GM12878 (cell line): Measurements from ENCODE around the gene NR1H4. TPM values are rescaled to one million over a fixed set of nuclear protein-coding genes. Genes with fewer than 3 reads are reported as not detected.

Source experiments
- ATAC-seq: fragments of 200-7000 bp; cut with Tn5 transposase; 3 replicates; pipeline ENCODE4 v1.9.1; 2020; ENCODE audit warnings: mild to moderate bottlenecking, moderate library complexity
- BruUV-seq: library from RNA; stranded (reverse); fragments of 400-500 nt; replicated peaks from 2 replicates; lab custom pipeline; 2021; lab: Mats Ljungman, UMichigan
- CTCF ChIA-PET: fragments of 300-600 bp; sonication (Branson Sonifier 250); formaldehyde crosslinking; extraction: SDS; loops from one replicate; lab custom pipeline; 2021; ENCODE audit warnings: inconsistent platforms; lab: Yijun Ruan, JAX
- POLR2A ChIA-PET: fragments of 350-600 bp; formaldehyde crosslinking; extraction: SDS; loops from one replicate; lab custom pipeline; 2021; ENCODE audit warnings: inconsistent platforms; lab: Charles Lee
- RAD21 ChIA-PET: fragments of 300-600 bp; sonication (Branson Sonifier 250); formaldehyde crosslinking; loops from one replicate; lab custom pipeline; 2023; ENCODE audit warnings: antibody characterized with exemption; ENCODE audit not compliant: unreplicated experiment; lab: Charles Lee
- SMC1A ChIA-PET: fragments of 300-600 bp; sonication (Branson Sonifier 250); formaldehyde crosslinking; loops from one replicate; lab custom pipeline; 2023; ENCODE audit not compliant: unreplicated experiment, uncharacterized antibody; lab: Charles Lee
- DNase-seq: peaks from one replicate; pipeline ENCODE4 v3.0.0-alpha.2; 2011; ENCODE audit warnings: low read depth, low spot score
- FAIRE-seq: peaks from 3 replicates; lab custom pipeline; 2011; peaks lifted over from hg19 to GRCh38; lab: Jason Lieb, UNC
- H2AFZ ChIP-seq: 2 replicates; pipeline ENCODE4 v1.6.0; 2011; ENCODE audit warnings: low read depth, low read length, control low read depth; ENCODE audit not compliant: control insufficient read depth
- H3K27ac ChIP-seq: 2 replicates; pipeline ENCODE4 v1.5.1; 2011; ENCODE audit warnings: control low read depth; ENCODE audit not compliant: control insufficient read depth, insufficient read depth
- H3K27me3 ChIP-seq, 2 experiments: replicated peaks in 1 of 2; 2 replicates each; pipeline versions ENCODE4 v1.6.0 to v1.6.1; 2011; ENCODE audit warnings: low read length in 1 of 2; ENCODE audit not compliant: control insufficient read depth in 2 of 2, insufficient read depth in 2 of 2
- H3K36me3 ChIP-seq, 2 experiments: 2 replicates each; pipeline ENCODE4 v1.5.1; 2011; ENCODE audit warnings: low read length in 1 of 2; ENCODE audit not compliant: control insufficient read depth in 2 of 2, insufficient read depth in 2 of 2
- H3K4me1 ChIP-seq: 2 replicates; pipeline ENCODE4 v1.6.1; 2011; ENCODE audit warnings: mild to moderate bottlenecking, low read length, moderate library complexity, mixed read lengths; ENCODE audit not compliant: control insufficient read depth, insufficient read depth
- H3K4me2 ChIP-seq: 2 replicates; pipeline ENCODE4 v1.6.0; 2011; ENCODE audit warnings: control low read depth; ENCODE audit not compliant: control insufficient read depth, insufficient read depth
- H3K4me3 ChIP-seq: fragments of 200-600 bp; sonication (generic); 2 replicates; pipeline ENCODE4 v1.5.1; 2016
- H3K79me2 ChIP-seq: 2 replicates; pipeline ENCODE4 v1.6.0; 2011; ENCODE audit warnings: low read length; ENCODE audit not compliant: control insufficient read depth, insufficient read depth
- H3K9ac ChIP-seq: 2 replicates; pipeline ENCODE4 v1.8.0; 2011; ENCODE audit warnings: low read length, control low read depth, mixed read lengths; ENCODE audit not compliant: control insufficient read depth, insufficient read depth
- H3K9me3 ChIP-seq: replicated peaks from 3 replicates; pipeline ENCODE4 v1.5.1; 2011; ENCODE audit warnings: mild to moderate bottlenecking, low read length; ENCODE audit not compliant: control insufficient read depth, insufficient read depth
- H4K20me1 ChIP-seq: 2 replicates; pipeline ENCODE4 v1.6.0; 2011; ENCODE audit not compliant: control insufficient read depth, insufficient read depth
- ASH2L ChIP-seq: fragments of 300-600, 200-600 bp; sonication (generic); IDR thresholded peaks from 2 replicates; pipeline ENCODE4 v1.6.1; 2017; ENCODE audit warnings: low read depth, mild to moderate bottlenecking, borderline replicate concordance
- CBX3 ChIP-seq: fragments of 200-600 bp; sonication (generic); IDR thresholded peaks from 2 replicates; pipeline ENCODE4 v1.6.1; 2016; ENCODE audit warnings: low read depth, borderline replicate concordance
- CREB1 ChIP-seq: IDR thresholded peaks from 2 replicates; pipeline ENCODE4 v1.6.1; 2012; ENCODE audit warnings: low read depth, mild to moderate bottlenecking, inconsistent platforms
- EGR1 ChIP-seq, 2 experiments: IDR thresholded peaks; 1 replicate in 1 of 2; 2 replicates in 1 of 2; pipeline ENCODE4 v1.6.1; 2011 to 2012; ENCODE audit warnings: low read depth in 2 of 2, low read length in 2 of 2, borderline replicate concordance in 1 of 2, mild to moderate bottlenecking in 1 of 2, moderate library complexity in 1 of 2
- EP300 ChIP-seq, 2 experiments: fragments of 150-350 bp in 1 of 2; IDR thresholded peaks; 2 replicates each; pipeline ENCODE4 v1.6.1; 2011 to 2012; ENCODE audit warnings: low read depth in 2 of 2, low read length in 2 of 2, borderline replicate concordance in 1 of 2, improper control_type of control experiment in 1 of 2, inconsistent platforms in 1 of 2; ENCODE audit not compliant: control insufficient read depth in 1 of 2
- JUNB ChIP-seq: IDR thresholded peaks from 2 replicates; pipeline ENCODE4 v1.6.1; 2016; ENCODE audit warnings: antibody characterized with exemption, mild to moderate bottlenecking
- NKRF ChIP-seq: fragments of 450-650 bp; conservative IDR thresholded peaks from 2 replicates; pipeline ENCODE4 v1.6.1; 2017; ENCODE audit warnings: mild to moderate bottlenecking, moderate library complexity
- PAX5 ChIP-seq: IDR thresholded peaks from 2 replicates; pipeline ENCODE4 v1.6.1; 2011; ENCODE audit warnings: low read depth, low read length, borderline replicate concordance
- SRF ChIP-seq, 2 experiments: IDR thresholded peaks; 2 replicates each; pipeline ENCODE4 v1.6.1; 2011; ENCODE audit warnings: low read depth in 2 of 2, low read length in 2 of 2, mild to moderate bottlenecking in 1 of 2, moderate library complexity in 1 of 2
- ZNF217 ChIP-seq: fragments of 450-650 bp; IDR thresholded peaks from 2 replicates; pipeline ENCODE4 v1.6.1; 2017; ENCODE audit warnings: antibody characterized with exemption, mild to moderate bottlenecking
- WGBS: methylation state at CpG from one replicate; pipeline ENCODE4 v1.1.6; 2016; ENCODE audit warnings: low lambda C conversion rate; ENCODE audit not compliant: insufficient replicate concordance, insufficient coverage; ENCODE audit errors: missing lambda C conversion rate; 5-methylcytosine and 5-hydroxymethylcytosine counted together
- in situ Hi-C: fragments of 300-500 bp; cut with MboI; formaldehyde crosslinking; loops from 9 replicates; pipeline ENCODE4 v1.14.3; 2018; ENCODE audit warnings: mixed read lengths
- intact Hi-C: fragments of 100-400 bp; cut with micrococcal nuclease; formaldehyde crosslinking; loops from one replicate; pipeline ENCODE4 v1.14.2; 2022; ENCODE audit not compliant: unreplicated experiment
- polyA plus RNA-seq, 11 experiments: library from polyadenylated mRNA; depleted of rRNA in 4 of 11; unstranded in 6 of 11; stranded (reverse) in 5 of 11; fragments of >200 nt; fragmentation: Nextera tagmentation in 4 of 11; fragmentation: Illumina TruSeq in 1 of 11; extraction: Ambion mirVana in 4 of 11; extraction: Trizol in 1 of 11; gene quantifications; 1 replicate in 1 of 11; 2 replicates in 10 of 11; pipeline versions ENCODE4 v1.2.1 to v1.2.3, GENCODE V29; 2011 to 2016; ENCODE audit warnings: inconsistent platforms in 2 of 11, missing spikeins in 2 of 11, low read depth in 1 of 11
- total RNA-seq, 4 experiments: library from RNA; depleted of rRNA in 3 of 4; stranded (reverse); fragments of >200 nt in 3 of 4; fragmentation: Illumina TruSeq in 1 of 4; extraction: Trizol in 1 of 4; gene quantifications; 2 replicates each; pipeline versions ENCODE4 v1.2.1 to v1.2.3, GENCODE V29; 2013 to 2021
- TF ChIP-seq, protein P1 (sequence below): fragments of 450-650 bp; formaldehyde crosslinking; IDR thresholded peaks from 2 replicates; pipeline ENCODE4 v1.4.0; 2020; ENCODE audit warnings: mild to moderate bottlenecking, moderate library complexity
- TF ChIP-seq, protein P2 (sequence below): IDR thresholded peaks from 2 replicates; pipeline ENCODE4 v1.6.1; 2012; ENCODE audit warnings: mild to moderate bottlenecking, low read depth, low read length

Gene NR1H4
- total and polyA plus RNA-seq, 10 of the 15 experiments (the other 5 are each of a cell fraction or from before 2014, with no cell fraction given), result 0.04 TPM; not detected in 9

- Histone ChIP-seq H3K27me3 (no peaks in the 10 kb centered on the region), H3K9me3 (no peaks in the 10 kb centered on the region), H3K9ac (no peak overlapping the region), H3K36me3 (no peaks in the 10 kb centered on the region), H3K4me1 (no peaks in the 10 kb centered on the region), H3K27ac (no peak overlapping the region), H3K4me2 (no peak overlapping the region), H3K4me3 (no peak overlapping the region)
- in situ Hi-C loops, result no loop called here
- intact Hi-C loops, result no loop called here
- ChIA-PET SMC1A (no interaction called here), POLR2A (interaction anchor here (0.6 to 0.7 kb wide), 2 partner anchors 29 to 1651 kb away, joined by 3 to 5 read pairs; no protein-coding TSS in a partner anchor)
- TF ChIP-seq, protein P1, sequence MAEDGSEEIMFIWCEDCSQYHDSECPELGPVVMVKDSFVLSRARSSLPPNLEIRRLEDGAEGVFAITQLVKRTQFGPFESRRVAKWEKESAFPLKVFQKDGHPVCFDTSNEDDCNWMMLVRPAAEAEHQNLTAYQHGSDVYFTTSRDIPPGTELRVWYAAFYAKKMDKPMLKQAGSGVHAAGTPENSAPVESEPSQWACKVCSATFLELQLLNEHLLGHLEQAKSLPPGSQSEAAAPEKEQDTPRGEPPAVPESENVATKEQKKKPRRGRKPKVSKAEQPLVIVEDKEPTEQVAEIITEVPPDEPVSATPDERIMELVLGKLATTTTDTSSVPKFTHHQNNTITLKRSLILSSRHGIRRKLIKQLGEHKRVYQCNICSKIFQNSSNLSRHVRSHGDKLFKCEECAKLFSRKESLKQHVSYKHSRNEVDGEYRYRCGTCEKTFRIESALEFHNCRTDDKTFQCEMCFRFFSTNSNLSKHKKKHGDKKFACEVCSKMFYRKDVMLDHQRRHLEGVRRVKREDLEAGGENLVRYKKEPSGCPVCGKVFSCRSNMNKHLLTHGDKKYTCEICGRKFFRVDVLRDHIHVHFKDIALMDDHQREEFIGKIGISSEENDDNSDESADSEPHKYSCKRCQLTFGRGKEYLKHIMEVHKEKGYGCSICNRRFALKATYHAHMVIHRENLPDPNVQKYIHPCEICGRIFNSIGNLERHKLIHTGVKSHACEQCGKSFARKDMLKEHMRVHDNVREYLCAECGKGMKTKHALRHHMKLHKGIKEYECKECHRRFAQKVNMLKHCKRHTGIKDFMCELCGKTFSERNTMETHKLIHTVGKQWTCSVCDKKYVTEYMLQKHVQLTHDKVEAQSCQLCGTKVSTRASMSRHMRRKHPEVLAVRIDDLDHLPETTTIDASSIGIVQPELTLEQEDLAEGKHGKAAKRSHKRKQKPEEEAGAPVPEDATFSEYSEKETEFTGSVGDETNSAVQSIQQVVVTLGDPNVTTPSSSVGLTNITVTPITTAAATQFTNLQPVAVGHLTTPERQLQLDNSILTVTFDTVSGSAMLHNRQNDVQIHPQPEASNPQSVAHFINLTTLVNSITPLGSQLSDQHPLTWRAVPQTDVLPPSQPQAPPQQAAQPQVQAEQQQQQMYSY, result no peak
- TF ChIP-seq, protein P2, sequence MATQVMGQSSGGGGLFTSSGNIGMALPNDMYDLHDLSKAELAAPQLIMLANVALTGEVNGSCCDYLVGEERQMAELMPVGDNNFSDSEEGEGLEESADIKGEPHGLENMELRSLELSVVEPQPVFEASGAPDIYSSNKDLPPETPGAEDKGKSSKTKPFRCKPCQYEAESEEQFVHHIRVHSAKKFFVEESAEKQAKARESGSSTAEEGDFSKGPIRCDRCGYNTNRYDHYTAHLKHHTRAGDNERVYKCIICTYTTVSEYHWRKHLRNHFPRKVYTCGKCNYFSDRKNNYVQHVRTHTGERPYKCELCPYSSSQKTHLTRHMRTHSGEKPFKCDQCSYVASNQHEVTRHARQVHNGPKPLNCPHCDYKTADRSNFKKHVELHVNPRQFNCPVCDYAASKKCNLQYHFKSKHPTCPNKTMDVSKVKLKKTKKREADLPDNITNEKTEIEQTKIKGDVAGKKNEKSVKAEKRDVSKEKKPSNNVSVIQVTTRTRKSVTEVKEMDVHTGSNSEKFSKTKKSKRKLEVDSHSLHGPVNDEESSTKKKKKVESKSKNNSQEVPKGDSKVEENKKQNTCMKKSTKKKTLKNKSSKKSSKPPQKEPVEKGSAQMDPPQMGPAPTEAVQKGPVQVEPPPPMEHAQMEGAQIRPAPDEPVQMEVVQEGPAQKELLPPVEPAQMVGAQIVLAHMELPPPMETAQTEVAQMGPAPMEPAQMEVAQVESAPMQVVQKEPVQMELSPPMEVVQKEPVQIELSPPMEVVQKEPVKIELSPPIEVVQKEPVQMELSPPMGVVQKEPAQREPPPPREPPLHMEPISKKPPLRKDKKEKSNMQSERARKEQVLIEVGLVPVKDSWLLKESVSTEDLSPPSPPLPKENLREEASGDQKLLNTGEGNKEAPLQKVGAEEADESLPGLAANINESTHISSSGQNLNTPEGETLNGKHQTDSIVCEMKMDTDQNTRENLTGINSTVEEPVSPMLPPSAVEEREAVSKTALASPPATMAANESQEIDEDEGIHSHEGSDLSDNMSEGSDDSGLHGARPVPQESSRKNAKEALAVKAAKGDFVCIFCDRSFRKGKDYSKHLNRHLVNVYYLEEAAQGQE, result no peak
- no peak for TF ChIP-seq CBX3
- TF ChIP-seq PAX5, result no peak
- no peak for TF ChIP-seq JUNB
- TF ChIP-seq NKRF, result no peak
- TF ChIP-seq EP300 (IDR thresholded peaks at IDR 0.05; ENCODE audit: borderline replicate concordance in 1 of 2, control insufficient read depth in 1 of 2, low read depth in 2 of 2, low read length in 2 of 2), result no peak
- TF ChIP-seq EGR1 (IDR thresholded peaks at IDR 0.05; ENCODE audit: borderline replicate concordance in 1 of 2, low read depth in 2 of 2, low read length in 2 of 2), result no peak
- TF ChIP-seq ASH2L, result no peak
- TF ChIP-seq CREB1, result no peak
- no peak for TF ChIP-seq ZNF217
- no peak for TF ChIP-seq SRF (IDR thresholded peaks at IDR 0.05; ENCODE audit: low read depth in 2 of 2, low read length in 2 of 2)
- TF ChIP-seq, all 136 proteins: peak for 0
- H3K79me2 ChIP-seq, result no peaks in the 10 kb centered on the region
- no TSS peak for BruUV-seq
- DNase-seq, result no peak
- ATAC-seq, result no peak
- CTCF ChIA-PET, result interaction anchor here (1.4 kb wide), 1 partner anchor 31 kb away, joined by 3 read pairs; no protein-coding TSS in a partner anchor
- no peak for FAIRE-seq
- H2AFZ ChIP-seq, result no peak overlapping the region
- RAD21 ChIA-PET, result interaction anchor here (2.3 kb wide), 1 partner anchor 31 kb away, joined by 8 read pairs; no protein-coding TSS in a partner anchor
- H4K20me1 ChIP-seq, result no peaks in the 10 kb centered on the region
- 30% methylated on average over 2 of the region's 2 CpGs for WGBS
Observed at GRCh38 chr12:100435957-100436356, 37.7 kb upstream of the NR1H4 start.
